PC-3 (cell line): ENCODE measurements around the gene CATSPER4. TPM values are rescaled to one million over a fixed set of nuclear protein-coding genes. Genes with fewer than 3 reads are reported as not detected.

Experiments
- ATAC-seq: fragments of 200-7000 bp; cut with Tn5 transposase; 2 replicates; pipeline ENCODE4 v1.9.1; 2020; ENCODE audit warnings: mild to moderate bottlenecking, moderate library complexity
- BruUV-seq: library from RNA; stranded (reverse); fragments of 400-500 nt; replicated peaks from 2 replicates; lab custom pipeline; 2021; lab: Mats Ljungman, UMichigan
- CTCF ChIA-PET: fragments of 300-600 bp; sonication (Branson Sonifier 250); formaldehyde crosslinking; loops from one replicate; lab custom pipeline; 2022; ENCODE audit warnings: antibody characterized with exemption; lab: Charles Lee
- POLR2A ChIA-PET: fragments of 300-600 bp; sonication (Branson Sonifier 250); formaldehyde crosslinking; loops from one replicate; lab custom pipeline; 2022; ENCODE audit warnings: antibody characterized with exemption; ENCODE audit not compliant: unreplicated experiment; lab: Charles Lee
- DNase-seq: peaks from one replicate; pipeline ENCODE4 v3.0.0-alpha.2; 2015
- H2AFZ ChIP-seq: fragments of 300-600 bp; sonication (generic); 2 replicates; pipeline ENCODE4 v1.6.0; 2016; ENCODE audit warnings: antibody characterized with exemption, low read length
- H3F3A ChIP-seq: fragments of 300-600 bp; sonication (generic); one replicate; pipeline ENCODE4 v1.6.0; 2017; ENCODE audit warnings: antibody characterized with exemption, low read length, control low read depth, mild to moderate bottlenecking; ENCODE audit not compliant: unreplicated experiment
- H3K27ac ChIP-seq: fragments of 300-600 bp; sonication (generic); 2 replicates; pipeline ENCODE4 v1.5.1; 2016; ENCODE audit warnings: mild to moderate bottlenecking, low read length
- H3K27me3 ChIP-seq: fragments of 300-600 bp; sonication (generic); 2 replicates; pipeline ENCODE4 v1.6.1; 2016; ENCODE audit warnings: low read length, mixed read lengths
- H3K36me3 ChIP-seq: fragments of 300-600 bp; sonication (generic); 2 replicates; pipeline ENCODE4 v1.6.1; 2016; ENCODE audit warnings: low read depth, mixed run types, low read length, mixed read lengths
- H3K4me1 ChIP-seq: fragments of 300-600 bp; sonication (generic); 2 replicates; pipeline ENCODE4 v1.5.1; 2016; ENCODE audit warnings: low read length; ENCODE audit not compliant: insufficient read depth
- H3K4me2 ChIP-seq: fragments of 300-600 bp; sonication (generic); 2 replicates; pipeline ENCODE4 v1.6.0; 2016; ENCODE audit warnings: low read length
- H3K4me3 ChIP-seq: fragments of 300-600 bp; sonication (generic); 2 replicates; pipeline ENCODE4 v1.5.1; 2016; ENCODE audit warnings: mild to moderate bottlenecking, low read length, mixed read lengths
- H3K79me2 ChIP-seq: fragments of 300-600 bp; sonication (generic); 2 replicates; pipeline ENCODE4 v1.6.1; 2017; ENCODE audit warnings: low read length, mixed read lengths
- H3K9ac ChIP-seq: fragments of 300-600 bp; sonication (generic); 2 replicates; pipeline ENCODE4 v1.6.0; 2016; ENCODE audit warnings: mild to moderate bottlenecking, low read length
- H3K9me2 ChIP-seq: fragments of 300-600 bp; sonication (generic); replicated peaks from 2 replicates; pipeline ENCODE4 v1.6.1; 2016; ENCODE audit warnings: mixed run types, low read length, mixed read lengths
- H3K9me3 ChIP-seq: fragments of 300-600 bp; sonication (generic); 2 replicates; pipeline ENCODE4 v1.6.1; 2016; ENCODE audit warnings: low read length, mixed read lengths
- H4K20me1 ChIP-seq: fragments of 300-600 bp; sonication (generic); 2 replicates; pipeline ENCODE4 v1.6.1; 2016; ENCODE audit warnings: low read length, mixed read lengths
- EZH2 ChIP-seq: fragments of 300-600 bp; sonication (generic); IDR thresholded peaks from one replicate; pipeline ENCODE4 v1.6.1; 2017; ENCODE audit warnings: antibody characterized with exemption, mild to moderate bottlenecking, low read length; ENCODE audit not compliant: unreplicated experiment
- EZH2phosphoT487 ChIP-seq: fragments of 300-600 bp; sonication (generic); IDR thresholded peaks from 2 replicates; pipeline ENCODE4 v1.6.1; 2018; ENCODE audit warnings: mild to moderate bottlenecking, antibody characterized with exemption, low read length, borderline replicate concordance
- intact Hi-C: fragments of 100-400 bp; cut with micrococcal nuclease; formaldehyde crosslinking; loops from 2 replicates; pipeline ENCODE4 v1.9.0; 2023
- total RNA-seq: library from RNA; depleted of rRNA; stranded (reverse); fragments of >200 nt; gene quantifications from 2 replicates; pipeline ENCODE4 v1.2.3, GENCODE V29; 2014
- TF ChIP-seq, protein P1 (sequence below): fragments of 300-600 bp; sonication (generic); conservative IDR thresholded peaks from 2 replicates; pipeline ENCODE4 v1.5.1; 2017; ENCODE audit warnings: antibody characterized with exemption, low read depth, mild to moderate bottlenecking, low read length

The CATSPER4 gene
- total RNA-seq, 1 experiment from 2014 or later = not detected

DNA sequence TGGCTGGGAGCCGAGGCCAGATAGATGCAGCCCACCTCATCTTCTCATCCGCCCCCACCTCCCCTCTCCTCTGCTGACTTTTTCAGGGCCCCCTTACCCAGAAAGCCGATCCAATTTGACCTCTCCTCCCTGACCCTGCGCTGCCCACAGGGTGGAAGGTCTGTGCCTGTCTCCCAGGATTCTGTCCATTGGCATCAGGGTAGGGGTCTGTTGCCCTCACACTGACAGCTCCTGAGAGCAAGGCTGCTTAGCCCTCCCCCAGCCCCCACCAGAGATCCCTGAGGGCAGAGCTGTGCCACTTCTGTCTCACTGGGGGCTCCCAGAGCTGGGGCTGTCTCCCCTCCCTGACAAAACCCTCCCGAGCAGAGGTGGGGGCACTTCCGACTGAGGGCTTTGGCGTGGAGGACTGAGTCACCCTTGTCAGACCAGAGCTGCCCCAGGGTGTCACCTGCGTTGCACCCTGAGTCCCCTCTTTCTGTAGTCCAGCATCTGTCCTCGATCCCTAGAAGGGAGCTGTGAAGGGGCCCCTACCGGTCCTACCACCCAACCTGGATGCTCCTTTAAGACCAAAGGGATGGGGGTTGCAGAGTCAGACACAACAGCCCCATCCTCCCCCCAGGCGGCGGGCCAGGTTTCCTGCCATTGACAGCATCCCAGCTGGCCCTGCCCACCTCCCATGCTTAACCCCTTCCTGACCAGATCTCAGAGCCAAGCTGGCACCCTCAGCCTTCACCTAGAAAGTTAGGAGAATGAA is 33.9 kb upstream of the CATSPER4 start:
- Histone ChIP-seq H3K4me1 (peaks cover 8% of the 10 kb centered on the region), H3F3A (no peaks in the 10 kb centered on the region), H3K9ac (no peak overlapping the region), H3K4me2 (peak overlapping the region; percentile 49), H3K27ac (no peak overlapping the region), H4K20me1 (no peaks in the 10 kb centered on the region), H3K9me3 (no peaks in the 10 kb centered on the region), H3K4me3 (no peak overlapping the region), H2AFZ (no peak overlapping the region), H3K27me3 (no peaks in the 10 kb centered on the region), H3K79me2 (no peaks in the 10 kb centered on the region), H3K36me3 (no peaks in the 10 kb centered on the region), H3K9me2 (no peaks in the 10 kb centered on the region)
- ATAC-seq (no peak), DNase-seq (no peak)
- intact Hi-C loops = no loop called here
- BruUV-seq = no TSS peak
- CTCF ChIA-PET = no interaction called here
- TF ChIP-seq, protein P1, sequence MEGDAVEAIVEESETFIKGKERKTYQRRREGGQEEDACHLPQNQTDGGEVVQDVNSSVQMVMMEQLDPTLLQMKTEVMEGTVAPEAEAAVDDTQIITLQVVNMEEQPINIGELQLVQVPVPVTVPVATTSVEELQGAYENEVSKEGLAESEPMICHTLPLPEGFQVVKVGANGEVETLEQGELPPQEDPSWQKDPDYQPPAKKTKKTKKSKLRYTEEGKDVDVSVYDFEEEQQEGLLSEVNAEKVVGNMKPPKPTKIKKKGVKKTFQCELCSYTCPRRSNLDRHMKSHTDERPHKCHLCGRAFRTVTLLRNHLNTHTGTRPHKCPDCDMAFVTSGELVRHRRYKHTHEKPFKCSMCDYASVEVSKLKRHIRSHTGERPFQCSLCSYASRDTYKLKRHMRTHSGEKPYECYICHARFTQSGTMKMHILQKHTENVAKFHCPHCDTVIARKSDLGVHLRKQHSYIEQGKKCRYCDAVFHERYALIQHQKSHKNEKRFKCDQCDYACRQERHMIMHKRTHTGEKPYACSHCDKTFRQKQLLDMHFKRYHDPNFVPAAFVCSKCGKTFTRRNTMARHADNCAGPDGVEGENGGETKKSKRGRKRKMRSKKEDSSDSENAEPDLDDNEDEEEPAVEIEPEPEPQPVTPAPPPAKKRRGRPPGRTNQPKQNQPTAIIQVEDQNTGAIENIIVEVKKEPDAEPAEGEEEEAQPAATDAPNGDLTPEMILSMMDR = no peak
- TF ChIP-seq EZH2 = no peak
- TF ChIP-seq EZH2phosphoT487 = no peak
- POLR2A ChIA-PET = interaction anchor here (0.7 kb wide), 1 partner anchor 78 kb away, joined by 3 read pairs; the partner anchor contains the start of gene CEP85

DNA sequence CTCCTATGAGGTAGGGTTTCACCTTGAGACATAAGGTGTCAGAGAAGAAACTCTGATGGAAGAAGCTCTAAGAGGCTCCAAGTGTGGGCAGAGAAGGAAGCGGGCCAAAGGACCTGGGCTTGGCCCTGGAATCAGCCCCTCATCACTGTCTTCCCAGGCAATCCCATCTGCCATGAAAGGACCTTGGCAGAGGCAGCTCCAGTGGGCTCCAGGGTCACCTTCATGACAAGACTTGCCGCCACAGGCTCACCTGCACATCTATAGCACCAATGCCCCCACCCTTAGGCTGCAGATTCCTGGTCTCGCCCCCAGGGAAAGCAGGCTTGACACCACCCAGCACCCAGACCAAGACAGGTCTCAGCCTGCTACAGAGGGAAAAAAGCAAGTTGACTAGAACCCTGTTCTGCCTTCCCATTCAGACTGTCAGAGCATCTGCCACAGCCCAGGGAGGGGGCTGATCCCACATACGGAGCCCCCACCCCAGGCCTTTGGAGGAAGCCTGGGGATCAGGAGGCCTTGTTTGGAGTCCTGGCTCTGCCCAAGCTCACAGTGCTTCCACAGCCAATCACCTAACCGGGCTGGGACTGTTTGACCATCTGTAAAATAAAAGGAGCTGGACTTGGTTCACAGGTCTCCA is 32.0 kb upstream of the CATSPER4 start:
- Histone ChIP-seq H3K27me3 (no peaks in the 10 kb centered on the region), H3K27ac (no peak overlapping the region), H3K9me3 (no peaks in the 10 kb centered on the region), H3F3A (no peaks in the 10 kb centered on the region), H3K4me1 (peaks cover 9% of the 10 kb centered on the region), H3K79me2 (no peaks in the 10 kb centered on the region), H4K20me1 (no peaks in the 10 kb centered on the region), H3K9me2 (no peaks in the 10 kb centered on the region), H3K4me3 (no peak overlapping the region), H3K9ac (no peak overlapping the region), H3K36me3 (no peaks in the 10 kb centered on the region), H2AFZ (no peak overlapping the region), H3K4me2 (no peak overlapping the region)
- ATAC-seq (no peak), DNase-seq (no peak)
- no TSS peak for BruUV-seq
- POLR2A ChIA-PET = no interaction called here
- intact Hi-C loops = no loop called here
- CTCF ChIA-PET = no interaction called here
- TF ChIP-seq, protein P1 = no peak
- TF ChIP-seq EZH2phosphoT487 (no peak), EZH2 (no peak)
